Globus pallidus (tissue), 1 donor: ENCODE measurements around the gene JAGN1.
"Not testable (repeated sequence)": the region's sequence is repeated elsewhere in the genome, so short reads cannot be mapped to it uniquely, and the experiment has no call there.

Experiments used
- DNase-seq: peaks from one replicate; pipeline ENCODE4 v3.0.0-alpha.2; 2015; ENCODE audit warnings: low spot score

The JAGN1 gene

DNA sequence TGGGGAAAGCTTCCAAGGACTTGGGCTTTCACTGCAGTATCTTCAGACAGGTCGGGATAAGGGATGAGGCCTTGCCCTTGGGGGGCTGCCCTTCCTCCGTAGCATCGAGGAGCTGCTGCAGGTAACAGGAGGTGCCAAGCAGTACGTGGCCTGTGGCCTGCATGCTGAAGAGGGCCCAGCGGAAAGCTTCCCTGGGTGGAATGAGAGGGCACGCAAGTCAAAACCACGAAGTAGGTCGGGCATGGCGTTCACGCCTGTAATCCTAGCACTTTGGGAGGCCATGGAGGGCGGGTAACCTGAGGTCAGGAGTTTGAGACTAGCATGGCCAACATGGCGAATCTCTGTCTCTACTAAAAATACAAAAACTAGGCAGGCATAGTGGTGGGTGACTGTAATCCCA lies 23.3 kb upstream of the JAGN1 start:
- DNase-seq, result no peak

DNA sequence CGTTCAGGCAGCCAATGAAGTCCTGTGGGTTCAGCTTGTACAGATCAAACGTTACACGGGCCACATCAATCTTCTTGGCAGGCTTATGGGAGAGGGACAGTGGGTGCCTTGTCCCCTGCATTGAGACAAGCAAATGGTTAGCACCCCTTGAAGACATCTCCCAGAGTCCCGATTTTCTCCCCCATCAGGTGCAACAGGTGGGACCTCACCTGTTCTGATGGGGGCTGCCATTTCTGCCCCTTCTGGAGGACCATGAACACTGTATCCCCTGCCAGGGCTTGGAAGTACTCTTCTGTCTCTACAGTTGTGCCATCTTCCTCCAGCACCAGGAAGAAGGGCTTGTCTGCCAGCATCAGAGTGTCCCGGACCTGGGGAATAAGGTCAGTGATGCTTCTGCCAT lies 20.5 kb upstream of the JAGN1 start:
- DNase-seq, result no peak

DNA sequence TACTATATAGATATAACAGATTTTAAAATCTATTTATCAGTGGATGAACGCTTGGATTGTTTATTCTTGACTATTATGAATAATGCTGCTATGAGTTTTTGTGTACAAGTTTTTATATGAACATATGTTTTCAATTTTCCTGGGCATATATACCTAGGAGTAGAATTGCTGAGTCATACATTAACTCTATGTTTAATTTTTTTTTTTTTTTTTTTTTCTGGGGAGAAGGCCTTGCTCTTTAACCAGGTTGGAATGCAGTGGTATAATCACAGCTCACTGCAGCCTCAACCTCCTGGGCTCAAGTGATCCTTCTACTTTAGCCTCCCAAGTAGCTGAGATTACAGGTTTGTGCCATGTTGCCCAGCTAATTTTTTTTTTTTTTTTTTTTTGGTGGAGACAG lies 19.4 kb upstream of the JAGN1 start:
- DNase-seq, result no peak

DNA sequence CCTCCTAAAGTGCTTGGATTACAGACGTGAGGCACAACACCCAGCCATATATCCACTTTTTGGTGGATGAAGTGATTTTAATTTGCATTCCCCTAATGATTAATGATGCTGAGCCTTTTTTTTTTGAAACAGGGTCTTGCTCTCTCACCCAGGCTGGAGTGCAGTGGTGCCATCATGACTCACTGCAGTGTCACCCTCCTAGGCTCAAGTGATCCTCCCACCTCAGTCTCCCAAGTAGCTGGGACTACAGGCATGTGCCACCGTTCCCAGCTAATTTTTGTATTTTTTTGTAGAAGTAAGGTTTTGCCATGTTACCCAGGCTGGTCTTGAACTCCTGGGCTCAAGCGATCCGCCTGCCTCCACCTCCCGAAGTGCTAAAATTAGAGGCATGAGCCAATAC lies 18.3 kb upstream of the JAGN1 start:
- not testable (repeated sequence) for DNase-seq

DNA sequence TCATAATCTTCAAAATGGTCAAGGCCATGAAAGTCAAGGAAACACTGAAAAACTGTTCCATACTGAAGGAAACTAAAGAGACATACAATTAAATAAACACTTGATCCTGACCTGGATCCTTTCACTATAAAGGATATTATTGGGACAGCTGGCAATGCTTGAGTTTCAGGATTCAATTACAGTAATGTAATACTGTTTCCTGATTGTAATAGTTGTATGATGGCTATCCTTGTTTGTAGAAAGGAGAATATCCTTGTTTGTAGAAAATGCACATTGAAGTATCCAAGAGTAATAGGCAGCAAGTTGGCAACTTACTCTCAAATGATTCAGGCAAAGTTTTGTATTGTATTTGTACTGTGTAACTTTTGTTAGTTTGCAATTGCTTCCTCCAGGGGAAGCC lies 15.0 kb upstream of the JAGN1 start:
- no peak for DNase-seq

DNA sequence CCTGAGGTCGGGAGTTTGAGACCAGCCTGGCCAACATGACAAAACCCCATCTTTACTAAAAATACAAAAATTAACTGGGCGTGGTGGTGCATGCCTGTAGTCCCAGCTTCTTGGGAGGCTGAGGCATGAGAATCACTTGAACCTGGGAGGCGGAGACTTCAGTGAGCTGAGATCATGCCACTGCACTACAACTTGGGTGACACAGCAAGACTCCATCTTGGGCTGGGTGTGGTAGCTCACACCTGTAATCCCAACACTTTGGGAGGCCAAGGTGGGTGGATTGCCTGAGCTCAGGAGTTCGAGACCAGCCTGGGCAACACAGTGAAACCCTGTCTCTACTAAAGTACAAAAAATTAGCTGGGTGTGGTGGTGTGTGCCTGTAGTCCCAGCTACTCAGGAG lies 14.2 kb upstream of the JAGN1 start:
- DNase-seq, result not testable (repeated sequence)

DNA sequence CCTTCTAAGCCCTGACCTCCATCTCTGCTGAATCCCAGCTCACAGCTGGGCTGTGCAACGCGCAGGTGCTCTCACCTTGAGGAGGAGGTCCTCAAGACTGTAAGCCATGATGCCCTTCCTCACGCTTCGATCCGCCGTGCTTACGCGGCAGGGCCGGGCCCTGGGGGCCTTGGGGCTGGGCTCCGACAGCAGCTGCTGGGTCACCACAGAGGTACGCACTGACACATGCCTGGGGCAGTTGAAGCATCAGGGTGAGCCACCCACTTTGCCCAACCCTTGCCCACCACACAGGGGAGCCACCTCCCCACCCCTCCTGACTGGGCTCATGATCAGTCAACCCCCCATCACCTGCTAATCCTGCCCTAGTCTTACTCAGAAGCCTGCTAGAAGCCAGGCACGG lies 13.4 kb upstream of the JAGN1 start:
- no peak for DNase-seq

DNA sequence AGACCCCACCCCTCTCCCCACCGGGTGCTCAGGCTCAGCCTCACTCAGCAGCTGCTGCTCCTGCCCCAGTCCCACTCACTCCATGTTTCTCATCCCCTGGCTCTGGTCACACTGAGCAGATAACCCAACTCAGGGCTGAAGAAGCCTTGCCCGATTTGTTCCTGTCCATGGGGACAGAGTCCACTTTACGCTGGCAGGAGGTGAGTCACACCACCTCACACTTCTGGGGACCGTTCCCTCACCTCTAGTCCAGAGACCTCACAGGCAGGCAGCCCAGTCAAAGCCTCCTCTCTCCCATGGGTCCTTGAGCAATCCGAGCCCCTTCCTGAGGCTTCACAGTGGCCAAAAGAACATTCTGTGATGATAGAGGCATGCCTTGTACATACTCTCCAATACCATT lies 11.7 kb upstream of the JAGN1 start:
- DNase-seq, result no peak

DNA sequence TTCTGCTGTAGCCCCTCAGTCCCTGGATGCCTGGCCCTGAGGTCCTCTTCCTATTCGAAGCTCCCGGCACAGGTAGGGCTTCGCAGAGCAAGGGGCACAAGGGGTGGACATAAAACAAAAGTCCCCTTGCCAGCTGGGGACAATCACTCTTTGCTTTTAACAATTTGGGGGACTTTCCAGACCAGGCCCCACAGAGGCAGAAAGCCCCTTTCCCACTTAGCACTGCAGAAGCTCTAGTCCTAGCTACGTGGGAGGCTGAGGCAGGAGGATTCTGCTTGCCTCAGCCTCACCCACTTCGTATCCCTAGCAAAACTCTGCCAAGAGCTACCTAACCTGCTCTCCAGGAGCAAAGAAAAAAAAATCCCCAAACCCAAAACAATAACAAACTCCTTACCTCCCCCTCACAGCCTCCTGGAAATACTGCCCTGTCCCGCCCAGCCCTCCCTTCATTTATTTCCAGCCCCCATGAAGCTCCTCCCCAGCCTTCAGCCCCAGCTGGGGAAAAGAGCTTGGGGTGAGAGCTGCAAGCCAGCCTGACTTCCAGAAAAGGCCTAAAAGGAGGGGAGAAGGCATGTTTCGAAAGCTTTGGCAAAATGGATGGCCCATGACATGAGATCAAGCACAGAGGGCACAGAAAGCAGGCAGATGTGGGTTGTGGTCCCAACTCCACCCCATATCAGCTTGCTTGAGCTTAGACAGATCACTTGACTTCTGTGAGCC lies 10.4 kb upstream of the JAGN1 start, which contains the start of gene CIDEC:
CIDEC (minus strand) TSS at position 424 of the 720 bp plus-strand sequence. CDS start 1,767 bp downstream, outside the sequence.
- no peak for DNase-seq

DNA sequence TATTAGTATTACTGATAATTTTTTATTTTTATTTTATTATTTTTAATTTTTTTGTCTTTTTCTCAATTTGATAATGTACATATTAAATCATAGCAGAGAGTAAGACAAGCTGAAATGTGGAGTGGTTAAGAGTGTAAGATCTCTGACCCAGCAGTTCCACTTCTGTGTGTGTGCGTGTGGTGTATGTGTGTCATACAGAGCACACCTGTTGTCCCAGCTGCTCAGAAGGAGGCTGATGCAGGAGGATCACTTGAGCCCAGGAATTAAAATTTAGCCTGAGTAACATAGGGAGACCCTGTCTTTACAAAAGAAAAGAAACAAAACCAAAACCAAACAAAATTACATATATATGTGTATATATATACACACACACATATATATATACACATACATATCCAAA lies 9.0 kb upstream of the JAGN1 start:
- DNase-seq, result no peak

DNA sequence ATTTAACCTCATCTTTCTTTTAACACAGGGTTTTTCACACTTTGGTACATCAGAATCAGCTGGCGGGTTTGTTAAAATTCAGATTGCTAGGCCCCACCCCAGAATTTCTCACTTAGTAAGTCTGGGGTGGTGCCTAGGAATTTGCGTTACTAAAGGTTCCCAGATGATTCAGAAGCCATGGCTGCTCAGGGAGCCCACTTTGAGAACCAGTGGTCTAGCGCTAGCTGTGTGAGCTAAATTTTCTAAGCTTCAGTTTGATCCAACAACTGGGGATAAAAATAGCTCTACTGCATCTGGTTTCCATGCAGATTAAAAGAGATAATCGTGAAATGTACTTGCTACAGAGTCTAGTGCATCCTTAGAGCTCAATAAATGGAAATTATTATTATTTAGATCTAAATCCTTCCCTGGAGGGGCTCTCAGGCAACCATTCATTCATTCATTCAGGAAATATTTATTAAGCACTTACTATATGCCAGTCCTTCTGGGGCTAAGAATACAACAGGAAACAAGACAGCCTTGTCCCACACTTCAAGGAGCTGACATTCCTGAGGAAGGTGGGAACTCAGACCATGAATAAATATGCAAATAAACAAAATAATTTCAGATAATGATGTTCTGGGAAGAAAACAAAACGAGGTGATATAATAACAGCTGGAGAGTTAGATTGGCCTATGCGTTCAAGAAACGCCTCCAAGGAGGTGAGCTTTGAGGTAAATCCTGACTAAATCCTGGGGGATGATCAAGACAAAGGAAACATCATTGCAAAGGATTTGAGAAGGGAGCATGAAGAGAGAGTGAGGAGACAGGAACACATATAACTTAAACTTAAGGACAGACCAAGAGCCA lies 6.5 kb upstream of the JAGN1 start:
- DNase-seq, result no peak

DNA sequence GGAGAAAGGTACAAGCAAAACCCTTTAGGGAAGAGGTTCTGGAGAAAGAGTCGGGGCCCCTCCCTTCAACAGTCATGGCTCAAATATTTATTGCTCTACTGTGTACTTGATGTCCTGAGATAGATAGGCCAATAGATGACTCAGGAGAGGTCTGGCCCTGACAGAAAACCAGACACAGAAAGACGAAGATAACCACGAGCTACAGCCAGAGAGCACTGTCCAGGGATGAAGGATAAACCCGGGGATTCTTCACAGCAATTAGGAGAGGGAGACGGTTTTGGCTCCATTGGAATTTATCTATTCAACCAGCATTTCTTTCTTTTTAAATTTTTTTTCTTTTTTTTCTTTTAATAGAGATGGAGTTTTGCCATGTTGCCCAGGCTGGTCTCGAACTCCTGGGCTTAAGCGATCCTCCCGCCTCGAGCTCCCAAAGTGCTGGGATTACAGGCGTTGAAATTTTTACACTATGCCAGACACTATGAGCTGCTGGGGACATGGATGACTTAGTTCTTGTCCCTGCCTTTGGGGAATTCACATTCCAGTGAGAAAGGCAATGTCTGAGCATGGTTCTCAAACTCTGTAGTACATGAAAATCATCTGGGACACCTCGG lies 5.8 kb upstream of the JAGN1 start:
- no peak for DNase-seq

DNA sequence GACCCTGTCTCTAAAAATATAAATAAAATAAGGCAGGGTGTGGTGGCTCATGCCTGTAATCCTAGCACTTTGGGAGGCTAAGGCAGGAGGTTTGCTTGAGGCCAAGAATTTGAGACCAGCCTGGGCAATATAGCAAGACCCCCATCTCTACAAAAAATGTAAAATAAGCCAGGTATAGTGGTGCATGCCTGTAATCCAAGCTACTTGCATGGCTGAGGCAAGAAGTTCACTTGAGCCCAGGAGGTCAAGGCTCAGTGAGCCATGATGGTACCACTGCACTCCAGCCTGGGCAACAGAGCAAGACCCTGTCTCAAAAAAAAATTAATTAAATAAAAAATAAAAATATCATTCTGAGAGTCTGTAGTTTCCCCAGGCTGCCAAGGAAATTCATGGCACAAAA lies 4.1 kb upstream of the JAGN1 start:
- DNase-seq, result no peak

DNA sequence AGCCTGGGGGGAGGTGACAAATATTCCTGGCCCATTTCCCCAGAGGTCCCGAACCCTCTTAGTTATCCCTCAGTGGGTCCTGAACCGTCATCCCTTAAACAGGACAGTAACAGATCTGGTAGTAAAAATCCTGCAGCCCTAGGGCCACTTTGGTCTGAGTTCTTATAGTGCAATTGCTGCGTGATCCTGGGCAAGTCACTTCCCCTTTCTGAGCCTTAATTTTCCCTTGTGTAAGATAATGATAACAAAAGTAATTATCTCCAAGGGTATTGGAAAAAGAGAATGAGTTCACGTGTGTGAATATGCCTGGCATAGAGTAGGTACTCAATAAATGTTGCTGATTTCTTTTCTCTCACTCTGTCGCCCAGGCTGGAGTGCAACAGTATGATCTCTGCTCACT lies 2.9 kb upstream of the JAGN1 start:
- no peak for DNase-seq

DNA sequence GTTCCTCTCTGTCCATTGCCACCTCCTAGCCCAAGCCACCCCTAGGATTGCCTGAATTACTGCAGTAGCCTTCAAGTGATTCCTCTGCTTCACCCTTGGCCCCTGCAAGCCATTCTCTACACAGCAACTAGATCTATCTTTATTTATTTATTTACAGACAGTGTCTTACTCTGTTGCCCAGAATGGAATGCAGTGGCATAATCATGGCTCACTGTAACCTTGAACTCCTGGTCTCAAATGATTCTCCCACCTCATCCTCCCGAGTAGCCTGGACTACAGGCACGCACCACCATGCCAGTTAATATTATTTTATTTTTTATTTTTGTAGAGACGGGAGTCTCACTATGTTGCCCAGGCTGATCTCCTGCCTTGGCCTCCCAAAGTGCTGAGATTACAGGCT lies 1.9 kb upstream of the JAGN1 start:
- no peak for DNase-seq

DNA sequence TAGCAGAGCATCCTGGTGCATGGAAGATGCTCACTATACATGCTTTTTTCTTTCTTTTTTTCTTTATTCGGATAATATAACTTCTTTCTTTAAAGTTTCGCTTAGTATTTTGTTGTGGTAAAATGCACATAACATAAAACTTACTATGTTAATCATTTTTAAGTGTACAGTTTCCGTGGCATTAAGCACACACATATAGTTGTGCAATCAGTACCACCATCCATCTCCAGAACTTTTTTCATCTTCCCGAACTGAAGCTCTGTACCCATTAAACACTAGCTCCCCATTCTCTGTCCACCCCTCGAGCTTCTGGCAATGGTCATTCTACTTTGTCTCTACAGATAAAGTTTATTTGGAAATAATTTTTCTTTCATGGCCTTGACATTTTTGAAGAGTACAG lies 1.0 kb upstream of the JAGN1 start:
- DNase-seq, result no peak

DNA sequence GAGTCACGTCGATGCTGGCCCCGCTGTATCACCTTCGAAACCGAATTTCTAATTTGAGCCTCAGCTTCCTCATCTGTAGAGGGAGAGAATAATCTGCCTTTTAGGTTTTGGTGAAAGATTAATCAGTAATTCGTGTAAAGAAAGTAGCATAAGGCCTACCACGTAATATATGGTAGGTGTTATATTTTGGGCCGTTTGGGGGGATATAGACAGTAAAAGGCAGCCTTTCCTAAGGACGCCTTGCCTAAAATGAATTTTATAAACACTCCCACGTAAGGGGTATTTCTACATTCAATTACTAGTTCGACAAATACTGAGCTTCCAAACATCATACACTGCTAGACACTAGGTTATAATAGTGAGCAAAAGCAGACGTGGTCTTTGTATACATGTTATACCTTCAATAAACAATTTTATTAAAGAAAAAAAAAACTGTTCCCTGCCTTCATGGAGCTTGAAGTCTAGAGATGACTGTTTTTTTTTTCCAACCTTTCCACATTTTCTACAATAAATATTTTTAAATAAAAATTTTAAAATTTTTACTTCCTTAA lies 737 bp downstream of the JAGN1 start:
- DNase-seq, result no peak

DNA sequence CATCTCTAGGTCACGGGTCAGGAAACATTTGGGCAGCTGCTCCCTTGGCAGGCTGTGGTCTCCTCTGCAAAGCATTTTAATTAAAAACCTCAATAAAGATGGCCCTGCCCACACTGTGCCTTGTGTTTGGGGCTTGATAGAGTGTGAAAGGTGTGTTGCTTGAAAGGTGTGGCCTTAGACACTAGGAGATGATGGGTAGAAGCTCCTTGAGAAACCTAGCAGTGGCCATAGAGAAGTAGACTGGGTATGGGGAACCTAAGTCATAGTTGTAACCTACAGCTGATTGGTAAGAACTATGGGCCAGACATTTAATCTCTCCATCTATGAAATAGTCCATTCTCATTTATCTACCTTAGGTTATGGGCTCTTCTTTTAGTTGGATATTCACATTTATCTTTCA lies 3.3 kb downstream of the JAGN1 start:
- no peak for DNase-seq

DNA sequence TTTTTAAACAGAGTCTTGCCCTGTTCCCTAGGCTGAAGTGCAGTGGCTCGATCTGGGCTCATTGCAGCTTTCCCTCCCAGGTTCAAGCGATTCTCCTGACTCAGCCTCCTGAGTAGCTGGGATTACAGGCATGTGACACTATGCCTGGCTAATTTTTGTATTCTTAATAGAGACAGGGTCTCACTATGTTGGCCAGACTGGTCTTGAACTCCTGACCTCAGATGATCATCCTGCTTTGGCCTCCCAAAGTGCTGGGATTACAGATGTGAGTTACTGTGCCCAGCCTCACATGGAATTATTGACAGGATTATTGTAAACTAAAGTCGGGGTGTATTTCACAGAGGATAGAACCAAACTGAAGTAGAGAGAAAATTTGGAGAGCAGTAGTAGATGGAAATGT lies 5.3 kb downstream of the JAGN1 start:
- DNase-seq, result not testable (repeated sequence)

DNA sequence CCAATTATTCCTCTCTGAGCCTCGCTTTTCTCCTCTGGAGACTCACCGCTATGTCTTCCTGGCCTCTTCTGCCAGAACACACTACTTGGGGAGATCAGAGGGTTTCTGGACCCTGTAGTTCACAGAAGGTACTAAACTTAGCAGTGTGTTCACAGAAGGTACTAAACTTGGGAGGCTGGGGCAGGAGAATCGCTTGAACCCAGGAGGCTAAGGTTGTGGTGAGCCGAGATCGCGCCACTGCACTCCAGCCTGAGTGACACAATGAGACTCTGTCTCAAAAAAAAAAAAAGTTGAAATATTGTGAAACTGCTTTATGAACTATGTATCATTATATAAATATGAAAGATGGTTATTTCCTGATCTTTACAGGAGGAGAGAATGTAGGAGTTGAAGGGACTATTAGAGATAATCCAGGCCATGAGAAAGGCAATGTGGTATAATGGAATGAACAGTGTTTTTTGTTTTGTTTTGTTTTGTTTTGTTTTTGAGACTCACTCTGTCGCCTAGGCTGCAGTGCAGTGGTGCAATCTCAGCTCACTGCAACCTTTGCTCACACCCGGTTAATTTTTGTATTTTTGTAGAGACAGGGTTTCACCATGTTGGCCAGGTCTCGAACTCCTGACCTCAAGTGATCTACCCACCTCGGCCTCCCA lies 6.5 kb downstream of the JAGN1 start:
- not testable (repeated sequence) for DNase-seq

DNA sequence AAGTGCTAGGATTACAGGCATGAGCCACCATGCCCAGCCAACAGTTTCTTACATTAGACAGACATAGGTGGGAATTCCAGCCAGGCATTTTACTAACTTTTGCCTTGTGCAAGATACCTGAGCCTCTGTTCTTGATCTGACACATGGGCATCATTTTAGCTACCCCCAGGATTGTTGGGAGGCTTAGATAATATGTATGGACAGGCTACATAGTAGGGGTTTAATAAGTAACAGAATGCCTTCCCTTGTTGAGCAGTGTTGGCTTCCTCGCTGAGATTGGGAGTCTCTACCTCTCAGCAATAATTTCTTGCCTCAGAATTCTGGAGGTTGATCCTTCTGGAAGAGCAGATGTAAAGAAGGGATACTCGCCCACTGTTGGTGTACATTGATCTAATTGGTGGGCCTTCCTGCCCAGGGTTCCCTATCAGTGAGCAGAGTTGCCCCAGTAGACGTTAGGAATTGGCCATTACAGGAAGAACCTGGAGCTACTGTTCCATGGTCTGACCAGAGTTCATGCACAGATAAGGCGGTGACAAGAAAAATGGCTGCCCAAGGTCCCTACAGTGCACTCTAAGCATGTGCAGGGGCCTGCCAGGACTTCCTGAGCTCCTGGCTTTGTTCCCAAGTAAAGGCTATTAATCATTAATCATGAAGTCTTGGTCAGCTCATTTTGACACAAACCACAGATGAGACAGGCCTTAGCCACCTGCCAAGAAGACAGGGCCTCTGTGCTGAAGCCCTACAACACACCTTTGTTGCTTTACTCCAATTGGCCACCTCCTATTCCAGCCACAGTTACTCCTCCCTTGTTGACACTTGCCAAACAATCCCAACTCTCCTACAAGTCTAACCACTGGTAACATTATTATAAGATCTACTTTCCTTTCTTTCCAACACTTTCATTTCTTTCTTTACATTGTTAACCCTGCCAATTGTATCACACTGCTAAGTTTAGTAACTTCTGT lies 7.3 kb downstream of the JAGN1 start:
- no peak for DNase-seq
